KMS-11 (cell line): Measurements from ENCODE around the gene PFKL.
"Not testable (repeated sequence)": the region's sequence is repeated elsewhere in the genome, so short reads cannot be mapped to it uniquely, and the experiment has no call there.

Source experiments
- H2AFZ ChIP-seq: fragments of 200-600 bp; sonication (generic); 2 replicates; pipeline ENCODE4 v1.6.1; 2016; ENCODE audit warnings: antibody characterized with exemption, mixed run types, low read depth
- H3K27ac ChIP-seq: fragments of 200-600 bp; sonication (generic); 2 replicates; pipeline ENCODE4 v1.6.1; 2016; ENCODE audit warnings: mild to moderate bottlenecking, mixed run types
- H3K27me3 ChIP-seq: fragments of 200-600 bp; sonication (generic); 2 replicates; pipeline ENCODE4 v1.6.1; 2017; ENCODE audit warnings: mild to moderate bottlenecking, low read depth, mixed run types, moderate library complexity; ENCODE audit not compliant: insufficient read depth
- H3K36me3 ChIP-seq: fragments of 200-600 bp; sonication (generic); 2 replicates; pipeline ENCODE4 v1.6.1; 2017; ENCODE audit warnings: mild to moderate bottlenecking, mixed run types; ENCODE audit not compliant: insufficient read depth
- H3K4me1 ChIP-seq: fragments of 200-600 bp; sonication (generic); 2 replicates; pipeline ENCODE4 v1.6.1; 2016; ENCODE audit warnings: mild to moderate bottlenecking, low read depth, mixed run types; ENCODE audit not compliant: poor library complexity, severe bottlenecking
- H3K4me2 ChIP-seq: fragments of 200-600 bp; sonication (generic); 2 replicates; pipeline ENCODE4 v1.7.0; 2016; ENCODE audit warnings: mild to moderate bottlenecking, mixed run types
- H3K4me3 ChIP-seq: fragments of 200-600 bp; sonication (generic); IDR thresholded peaks from 2 replicates; pipeline ENCODE4 v1.6.1; 2017; ENCODE audit warnings: low read depth, low read length, mixed read lengths; ENCODE audit not compliant: insufficient read depth
- H3K79me2 ChIP-seq: fragments of 200-600 bp; sonication (generic); 2 replicates; pipeline ENCODE4 v1.6.1; 2016; ENCODE audit warnings: low read depth, mixed run types; ENCODE audit not compliant: insufficient read depth
- H3K9ac ChIP-seq: fragments of 200-600 bp; sonication (generic); 2 replicates; pipeline ENCODE4 v1.6.1; 2016; ENCODE audit warnings: mild to moderate bottlenecking, mixed run types
- H4K20me1 ChIP-seq: fragments of 200-600 bp; sonication (generic); 2 replicates; pipeline ENCODE4 v1.6.1; 2016; ENCODE audit warnings: mild to moderate bottlenecking, mixed run types; ENCODE audit not compliant: insufficient read depth
- TF ChIP-seq, protein P1 (sequence below): fragments of 200-600 bp; sonication (generic); conservative IDR thresholded peaks from 2 replicates; pipeline ENCODE4 v1.6.1; 2017; ENCODE audit warnings: low read depth, mild to moderate bottlenecking, antibody characterized with exemption, low read length, moderate library complexity, mixed read lengths

The PFKL gene

DNA sequence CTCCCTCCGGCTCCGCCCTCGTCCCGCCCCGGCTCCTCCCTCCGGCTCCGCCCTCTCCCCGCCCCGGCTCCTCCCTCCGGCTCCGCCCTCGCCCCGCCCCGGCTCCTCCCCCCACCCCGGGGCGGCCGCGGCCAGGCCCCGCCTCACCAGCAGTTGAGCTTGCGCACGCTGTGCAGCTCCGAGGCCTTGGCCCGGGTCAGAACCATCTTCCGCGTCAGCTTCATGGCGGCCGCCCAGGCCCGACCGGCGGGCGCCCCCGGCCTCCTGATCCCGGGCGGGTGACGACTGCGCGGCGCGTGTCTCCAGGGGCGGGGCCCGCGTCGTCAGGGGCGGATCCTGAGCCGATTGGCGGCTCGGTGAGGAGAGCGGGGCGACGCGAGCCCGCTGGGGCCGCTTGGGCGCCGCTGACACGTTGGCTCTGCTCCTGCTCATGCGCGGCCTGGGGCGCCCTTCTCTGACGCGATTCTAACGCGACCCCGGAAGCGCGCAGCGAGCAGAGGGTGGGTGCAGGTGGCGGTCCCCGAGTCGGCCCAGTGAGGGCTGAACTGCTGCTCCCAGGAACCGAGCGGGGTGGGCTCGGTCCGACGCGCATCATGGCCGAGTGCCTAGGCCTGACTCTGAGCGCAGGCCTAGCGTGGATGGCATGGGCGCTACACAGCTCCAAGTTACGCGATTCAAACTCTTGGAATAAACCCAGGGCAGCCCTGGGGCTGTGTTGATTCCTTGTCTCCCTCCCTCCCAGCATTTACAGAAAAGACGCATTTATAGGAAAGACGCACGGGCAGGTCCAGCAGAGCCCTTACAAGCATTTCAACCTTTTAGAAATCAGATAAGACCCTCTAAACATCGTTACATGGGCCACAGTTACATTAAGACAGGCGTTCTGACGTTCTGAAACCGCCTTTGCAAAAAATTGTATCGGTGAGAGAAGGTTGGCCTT, 39.4 kb downstream of the PFKL start, which contains the start of gene CFAP410:
TSS of gene CFAP410 (minus strand) at position 420 of the 940 bp plus-strand sequence. CDS start at position 224, 196 bp downstream.
- Histone ChIP-seq H3K27ac (peak within 1 kb of the TSS; percentile 95), H3K36me3 (no peaks in the 10 kb centered on the region), H3K9ac (peak within 1 kb of the TSS; percentile 88), H3K4me1 (peaks cover 17% of the 10 kb centered on the region), H3K4me3 (peak within 1 kb of the TSS; percentile 37), H3K4me2 (peak within 1 kb of the TSS; percentile 95), H3K79me2 (no peaks in the 10 kb centered on the region), H2AFZ (peak within 1 kb of the TSS; percentile 43), H3K27me3 (peaks cover 18% of the 10 kb centered on the region; the same call in 1 of the 2 replicates), H4K20me1 (no peaks in the 10 kb centered on the region)
- TF ChIP-seq, protein P1, sequence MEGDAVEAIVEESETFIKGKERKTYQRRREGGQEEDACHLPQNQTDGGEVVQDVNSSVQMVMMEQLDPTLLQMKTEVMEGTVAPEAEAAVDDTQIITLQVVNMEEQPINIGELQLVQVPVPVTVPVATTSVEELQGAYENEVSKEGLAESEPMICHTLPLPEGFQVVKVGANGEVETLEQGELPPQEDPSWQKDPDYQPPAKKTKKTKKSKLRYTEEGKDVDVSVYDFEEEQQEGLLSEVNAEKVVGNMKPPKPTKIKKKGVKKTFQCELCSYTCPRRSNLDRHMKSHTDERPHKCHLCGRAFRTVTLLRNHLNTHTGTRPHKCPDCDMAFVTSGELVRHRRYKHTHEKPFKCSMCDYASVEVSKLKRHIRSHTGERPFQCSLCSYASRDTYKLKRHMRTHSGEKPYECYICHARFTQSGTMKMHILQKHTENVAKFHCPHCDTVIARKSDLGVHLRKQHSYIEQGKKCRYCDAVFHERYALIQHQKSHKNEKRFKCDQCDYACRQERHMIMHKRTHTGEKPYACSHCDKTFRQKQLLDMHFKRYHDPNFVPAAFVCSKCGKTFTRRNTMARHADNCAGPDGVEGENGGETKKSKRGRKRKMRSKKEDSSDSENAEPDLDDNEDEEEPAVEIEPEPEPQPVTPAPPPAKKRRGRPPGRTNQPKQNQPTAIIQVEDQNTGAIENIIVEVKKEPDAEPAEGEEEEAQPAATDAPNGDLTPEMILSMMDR: no peak

DNA sequence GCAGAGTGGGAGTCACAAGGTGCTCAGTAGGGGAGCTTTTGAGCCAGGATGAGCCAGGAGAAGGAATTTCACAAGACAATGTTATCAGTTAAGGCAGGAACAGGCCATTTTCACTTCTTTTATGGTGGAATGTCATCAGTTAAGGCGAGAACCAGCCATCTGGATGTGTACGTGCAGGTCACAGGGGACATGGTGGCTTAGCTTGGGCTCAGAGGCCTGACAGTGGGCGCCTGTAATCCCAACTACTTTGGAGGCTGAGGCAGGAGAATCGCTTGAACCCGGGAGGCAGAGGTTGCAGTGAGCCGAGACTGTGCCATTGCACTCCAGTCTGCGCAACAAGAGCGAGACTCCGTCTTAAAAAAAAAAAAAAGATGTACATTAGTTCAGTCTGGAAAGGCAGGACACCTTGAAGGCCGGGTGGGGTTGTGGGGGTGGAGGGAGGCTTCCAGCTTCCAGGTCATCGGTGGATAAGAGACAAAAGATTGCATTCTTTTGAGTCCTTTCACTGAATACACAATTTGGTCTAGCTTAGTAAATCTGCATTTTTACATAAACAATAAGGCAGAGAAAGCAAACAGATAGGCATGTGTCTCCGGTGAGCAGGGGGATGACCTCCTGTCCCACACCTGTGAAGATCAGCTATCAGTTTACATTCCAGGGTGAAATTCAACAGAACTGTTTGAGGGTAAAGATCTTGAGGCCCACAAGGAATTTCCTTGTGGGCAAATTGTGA, 42.0 kb downstream of the PFKL start:
- not testable (repeated sequence) for H2AFZ ChIP-seq, H3K9ac ChIP-seq, H4K20me1 ChIP-seq, H3K27ac ChIP-seq, H3K79me2 ChIP-seq, H3K4me3 ChIP-seq, H3K4me2 ChIP-seq, H3K36me3 ChIP-seq
- Histone ChIP-seq H3K4me1 (peaks cover 17% of the 10 kb centered on the region), H3K27me3 (peaks cover 44% of the 10 kb centered on the region; the same call in 1 of the 2 replicates)

DNA sequence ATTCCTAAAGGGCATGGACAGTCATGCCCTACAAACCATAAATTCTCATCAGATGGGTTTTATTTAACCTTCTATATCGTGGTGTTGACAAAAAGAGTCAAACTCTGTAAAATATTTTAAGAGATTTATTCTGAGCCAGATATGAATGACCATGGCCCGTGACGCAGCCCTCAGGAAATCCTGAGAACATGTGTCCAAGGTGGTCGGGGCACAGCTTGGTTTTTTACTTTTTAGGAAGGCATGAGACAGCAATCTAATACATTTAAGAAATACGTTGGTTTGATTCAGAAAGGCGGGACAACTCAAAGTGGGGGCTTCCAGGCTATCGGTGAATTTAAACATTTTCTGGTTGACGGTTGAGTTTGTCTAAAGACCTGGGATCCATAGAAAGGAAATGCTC, 43.1 kb downstream of the PFKL start:
- H3K79me2 ChIP-seq, H2AFZ ChIP-seq, H3K9ac ChIP-seq, H3K36me3 ChIP-seq, H3K4me2 ChIP-seq, H3K27ac ChIP-seq, H3K4me3 ChIP-seq, H4K20me1 ChIP-seq: not testable (repeated sequence)
- Histone ChIP-seq H3K4me1 (peaks cover 14% of the 10 kb centered on the region), H3K27me3 (peaks cover 54% of the 10 kb centered on the region; the same call in 1 of the 2 replicates)

DNA sequence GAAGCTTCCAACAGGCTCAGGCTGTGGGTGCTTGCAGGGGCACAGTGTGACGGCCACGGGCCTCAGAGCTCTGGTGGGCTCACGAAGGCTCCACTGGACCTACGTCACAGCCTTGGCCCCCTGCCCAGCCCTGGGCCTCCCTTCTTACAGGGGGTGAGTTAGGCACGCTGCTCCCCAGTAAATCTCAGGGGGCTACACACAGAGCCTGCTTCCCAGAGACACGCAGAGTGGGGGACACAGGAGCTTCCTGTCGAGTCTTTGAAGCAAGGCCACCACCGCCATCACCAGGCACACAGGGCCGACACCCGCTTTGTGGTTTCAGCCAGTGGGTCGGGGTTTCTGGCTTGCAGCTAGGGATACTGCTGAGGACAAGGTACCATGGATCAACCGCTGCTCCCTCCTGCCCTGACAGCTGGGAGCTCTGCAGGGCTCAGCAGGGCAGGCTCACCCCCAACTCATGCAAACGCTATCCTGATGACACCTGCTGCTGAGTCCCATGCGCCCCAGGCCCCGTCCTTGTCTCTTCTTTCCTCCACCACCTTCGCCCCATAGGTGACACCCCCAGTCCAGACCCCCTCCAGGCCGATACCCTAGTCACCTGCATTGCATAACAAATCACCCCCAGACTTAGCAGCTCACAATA, 44.8 kb downstream of the PFKL start:
- TF ChIP-seq, protein P1: no peak
- H3K79me2 ChIP-seq: no peaks in the 10 kb centered on the region
- H3K4me2 ChIP-seq: no peak overlapping the region
- H3K27me3 ChIP-seq: peaks cover 65% of the 10 kb centered on the region; the same call in 1 of the 2 replicates
- no peaks in the 10 kb centered on the region for H3K36me3 ChIP-seq
- peaks cover 9% of the 10 kb centered on the region for H3K4me1 ChIP-seq
- H3K4me3 ChIP-seq: no peak overlapping the region
- H3K27ac ChIP-seq: no peak overlapping the region
- H2AFZ ChIP-seq: no peak overlapping the region
- no peaks in the 10 kb centered on the region for H4K20me1 ChIP-seq
- H3K9ac ChIP-seq: no peak overlapping the region

DNA sequence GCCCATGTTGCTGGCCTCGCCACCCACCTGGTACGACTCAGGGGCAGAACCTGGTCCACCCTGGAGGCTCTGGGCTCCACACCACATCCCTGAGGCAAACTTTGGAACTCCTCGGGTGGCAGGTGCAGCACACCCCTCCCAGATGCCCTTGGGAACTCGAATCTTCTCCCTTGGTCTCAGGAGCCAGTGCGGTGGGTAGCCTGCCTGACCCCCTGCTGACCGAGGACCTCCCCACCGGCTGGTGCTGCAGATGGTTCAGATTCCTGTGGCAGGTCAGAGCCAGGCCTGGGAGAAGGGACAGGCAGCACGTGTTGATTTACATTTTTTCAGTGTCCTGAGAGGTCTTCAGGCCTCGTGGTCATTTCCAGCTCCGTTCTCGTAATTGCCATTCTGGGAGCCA, 45.6 kb downstream of the PFKL start:
- Histone ChIP-seq H3K4me1 (peaks cover 2% of the 10 kb centered on the region), H2AFZ (no peak overlapping the region), H4K20me1 (no peaks in the 10 kb centered on the region), H3K27ac (no peak overlapping the region), H3K36me3 (no peaks in the 10 kb centered on the region), H3K4me3 (no peak overlapping the region), H3K79me2 (no peaks in the 10 kb centered on the region), H3K27me3 (peaks cover 65% of the 10 kb centered on the region; the same call in 1 of the 2 replicates), H3K4me2 (no peak overlapping the region), H3K9ac (no peak overlapping the region)
- TF ChIP-seq, protein P1: no peak
